ENCODE measurements around the gene FAM13A.
A peak's percentile ranks its signal among the peaks of the same experiment; 100 is the strongest.

FAM13A gene

GRCh38 chr4:88761861-88762523 is 295.0 kb downstream of the FAM13A start:
- DNase-seq = no peak

GRCh38 chr4:88761342-88761741 is 295.6 kb downstream of the FAM13A start:
- no peak for DNase-seq

GRCh38 chr4:88759895-88760290 is 297.1 kb downstream of the FAM13A start:
- DNase-seq = no peak

DNA sequence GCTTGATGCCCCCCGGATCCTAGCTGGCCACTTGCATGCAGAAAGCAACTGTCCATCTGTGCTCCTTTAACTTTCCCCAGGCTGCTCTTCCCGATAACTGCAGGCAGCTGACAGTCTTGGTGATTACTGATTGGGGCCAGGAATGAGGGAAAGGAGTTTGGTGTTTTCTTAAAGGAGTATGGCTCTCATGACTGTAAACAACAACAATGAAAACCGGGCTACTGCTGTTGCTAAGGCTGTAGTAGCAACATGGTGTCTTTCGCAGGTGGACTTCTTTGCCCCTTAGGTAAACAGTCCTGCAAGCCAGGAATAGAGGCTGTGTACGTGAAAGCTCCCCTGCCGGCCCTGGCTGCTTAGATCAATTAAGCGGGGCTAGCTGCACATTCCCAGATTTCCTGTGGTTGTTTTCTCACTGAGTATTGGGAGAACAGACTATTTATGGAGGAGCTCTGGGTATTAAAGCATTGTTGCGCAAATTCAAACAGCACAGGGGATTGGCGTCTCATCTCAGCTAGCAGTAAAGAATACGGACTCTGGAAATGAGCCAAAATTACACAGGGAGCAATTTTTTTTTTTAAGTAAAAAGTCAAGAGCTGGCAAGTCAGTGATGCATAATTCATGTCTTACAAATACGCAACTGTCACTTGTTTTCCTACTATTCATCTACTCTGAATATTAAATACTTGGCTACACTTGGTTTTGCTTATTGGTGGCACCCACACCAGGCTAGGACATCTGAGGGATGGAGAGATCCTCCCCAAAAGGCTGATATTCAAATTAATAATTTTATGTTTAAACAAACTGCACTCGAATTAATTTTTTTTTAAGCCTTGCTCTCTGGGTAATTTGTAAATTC is 297.7 kb downstream of the FAM13A start:
- DNase-seq = peak; percentile 53

GRCh38 chr4:88758264-88758663 is 298.7 kb downstream of the FAM13A start:
- no peak for DNase-seq

DNA sequence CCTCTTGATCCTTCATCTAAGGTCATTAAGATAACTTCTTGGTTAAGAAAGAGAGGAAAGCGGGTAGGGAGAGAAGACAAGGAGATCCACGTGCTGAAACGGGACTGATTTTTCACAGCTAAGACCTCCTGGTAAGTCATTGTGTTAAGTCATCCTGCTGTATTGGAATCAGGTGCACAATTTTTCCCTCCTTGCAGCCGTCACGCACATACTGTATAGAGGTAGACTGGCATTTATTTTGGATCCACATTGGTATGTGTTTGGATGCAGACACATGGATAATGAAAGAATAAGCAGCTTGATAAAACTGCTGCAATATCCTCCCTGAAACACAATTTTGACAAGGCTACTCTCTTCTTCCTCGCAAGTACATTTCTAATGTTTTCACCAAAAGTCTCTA is 299.2 kb downstream of the FAM13A start:
- DNase-seq = no peak

- peak; percentile 5 for DNase-seq
Observed at GRCh38 chr4:88757067-88757466, 299.9 kb downstream of the FAM13A start.

DNA sequence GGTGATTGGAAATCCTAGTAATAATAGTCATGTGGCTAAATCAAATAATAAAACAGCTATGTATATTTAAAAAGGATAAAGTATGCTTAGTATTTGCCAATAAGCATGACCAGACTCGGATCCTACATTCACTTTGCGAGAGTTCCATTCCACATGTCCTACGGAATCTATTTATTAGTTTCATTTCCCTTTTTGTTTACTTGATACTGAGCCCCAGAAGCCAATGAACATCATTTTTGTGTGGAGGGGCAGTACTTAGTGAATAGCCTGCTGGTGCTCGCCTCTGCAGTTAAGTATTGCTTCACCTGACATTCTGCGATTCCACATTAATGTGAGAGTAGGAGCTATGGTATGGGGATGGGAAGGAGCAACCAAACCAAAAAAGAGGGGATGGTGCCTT is 300.8 kb downstream of the FAM13A start:
- no peak for DNase-seq

- no peak for DNase-seq
Observed at GRCh38 chr4:88755454-88755853, 301.5 kb downstream of the FAM13A start.

GRCh38 chr4:88754796-88755195 is 302.2 kb downstream of the FAM13A start:
- no peak for DNase-seq

DNA sequence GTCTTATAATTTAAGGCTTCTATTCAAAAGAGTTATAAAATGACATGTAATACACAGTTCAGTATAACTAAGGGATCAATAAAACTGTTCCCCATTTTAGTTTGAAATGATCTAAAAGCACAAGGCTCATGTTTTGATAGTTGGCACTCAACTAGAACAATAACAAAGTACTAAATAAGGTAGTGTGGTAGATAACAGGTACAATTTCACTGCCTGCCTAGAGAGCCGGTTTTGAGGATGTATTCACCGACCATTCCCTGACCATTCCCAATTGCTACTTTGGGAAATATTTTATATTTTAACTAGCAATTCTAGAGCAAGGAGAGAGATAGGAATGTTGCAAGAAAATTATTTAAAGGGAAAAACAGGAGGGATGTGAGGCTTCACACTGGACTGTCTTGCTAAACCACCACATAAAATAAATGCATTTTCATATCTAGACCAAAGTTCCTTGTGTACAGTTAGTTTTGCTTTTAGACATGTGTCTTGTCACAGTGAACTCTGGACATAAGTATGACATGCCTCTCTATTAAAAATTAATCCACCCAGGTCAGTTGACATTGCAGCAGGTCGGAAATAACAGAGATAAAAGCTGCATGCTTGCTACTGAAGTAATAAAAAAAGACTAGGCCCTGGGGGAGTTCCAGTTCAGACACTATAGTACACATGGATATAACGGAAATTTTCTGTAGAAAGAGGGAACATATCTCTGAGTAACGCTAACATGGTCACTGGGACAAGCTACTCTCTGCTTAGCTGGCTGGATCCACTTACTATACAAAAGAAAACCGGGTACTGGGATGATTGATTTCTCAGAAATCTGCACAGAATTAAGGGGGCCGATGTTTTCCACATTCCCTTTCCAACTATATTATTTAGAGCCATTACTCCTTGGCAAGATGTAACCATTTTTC is 303.1 kb downstream of the FAM13A start:
- no peak for DNase-seq

DNA sequence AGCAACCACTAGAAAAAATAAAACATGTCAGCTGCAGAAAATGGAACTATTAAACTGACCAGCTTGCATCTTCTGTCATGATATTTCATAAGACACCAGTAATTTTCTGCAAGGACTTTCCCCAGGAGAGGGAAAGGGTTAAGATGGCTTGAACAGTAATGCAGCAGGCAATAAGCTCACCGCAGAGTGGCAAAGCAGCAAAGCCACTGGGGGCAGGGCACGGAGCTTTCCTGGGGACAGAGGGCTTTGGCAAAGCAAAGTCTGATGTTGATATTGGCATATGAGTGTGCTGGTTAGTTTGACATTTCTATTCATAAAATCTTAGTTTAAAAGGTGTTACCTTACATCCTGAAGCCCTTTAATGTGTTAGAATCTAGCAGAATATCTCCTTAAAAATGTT is 304.2 kb downstream of the FAM13A start:
- no peak for DNase-seq

- DNase-seq = no peak
Observed at GRCh38 chr4:88752076-88752463, 304.9 kb downstream of the FAM13A start.

DNA sequence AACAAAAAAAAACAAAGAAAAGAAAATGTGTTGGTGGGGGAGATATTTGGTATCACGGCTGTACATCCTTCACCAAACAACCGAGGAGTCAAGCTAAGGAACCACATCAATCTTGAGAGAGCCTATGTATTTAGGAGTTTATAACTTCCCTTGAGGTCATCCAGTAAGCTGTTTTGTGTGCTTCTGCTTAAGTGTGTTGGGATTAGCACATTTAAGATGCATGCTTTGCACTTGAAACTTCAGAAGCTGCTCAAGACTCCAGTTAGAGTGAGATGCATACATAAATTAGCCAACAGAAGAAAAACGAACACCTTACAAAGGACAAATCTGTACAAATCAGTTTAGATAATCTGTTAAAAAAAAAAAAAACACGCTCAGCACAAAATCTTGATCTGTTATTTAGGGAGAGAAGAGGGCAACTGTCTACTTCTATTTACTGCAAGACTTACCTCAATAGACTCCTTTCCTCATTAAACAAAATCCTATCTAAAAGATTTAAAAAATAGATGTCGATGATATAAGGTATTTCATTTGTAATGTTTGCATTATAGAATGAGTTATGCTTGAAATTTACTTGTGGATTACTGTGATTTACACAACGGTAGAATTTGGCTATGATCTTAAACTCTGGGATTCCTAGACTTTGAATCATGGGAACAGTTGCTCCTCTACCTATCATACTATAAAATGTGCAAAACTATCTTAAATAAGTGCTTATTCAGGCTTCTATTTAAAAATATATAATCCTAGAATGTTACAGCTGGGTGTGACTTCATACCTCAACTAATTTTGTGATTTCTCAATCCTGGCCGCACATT is 305.5 kb downstream of the FAM13A start:
- DNase-seq = no peak

DNA sequence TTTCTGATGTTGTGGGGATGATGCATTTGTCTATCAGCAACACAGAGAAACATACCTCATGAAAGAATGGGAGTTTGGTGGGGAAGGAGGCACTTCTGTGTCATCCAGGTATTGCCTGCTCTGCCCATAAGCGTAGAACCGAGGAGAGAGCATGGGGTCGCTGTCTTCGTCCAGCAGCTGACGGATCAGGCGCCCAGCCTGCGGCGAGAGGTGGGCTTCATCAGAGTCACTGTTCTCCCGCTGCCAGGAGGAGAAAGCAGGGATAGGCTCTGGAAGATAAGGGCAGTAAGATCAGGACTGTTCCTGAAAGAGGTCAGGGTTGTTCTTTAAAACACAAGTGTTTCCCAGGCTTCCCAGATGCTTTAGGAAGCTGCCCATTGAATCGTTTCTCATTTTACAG is 306.6 kb downstream of the FAM13A start:
- no peak for DNase-seq

DNA sequence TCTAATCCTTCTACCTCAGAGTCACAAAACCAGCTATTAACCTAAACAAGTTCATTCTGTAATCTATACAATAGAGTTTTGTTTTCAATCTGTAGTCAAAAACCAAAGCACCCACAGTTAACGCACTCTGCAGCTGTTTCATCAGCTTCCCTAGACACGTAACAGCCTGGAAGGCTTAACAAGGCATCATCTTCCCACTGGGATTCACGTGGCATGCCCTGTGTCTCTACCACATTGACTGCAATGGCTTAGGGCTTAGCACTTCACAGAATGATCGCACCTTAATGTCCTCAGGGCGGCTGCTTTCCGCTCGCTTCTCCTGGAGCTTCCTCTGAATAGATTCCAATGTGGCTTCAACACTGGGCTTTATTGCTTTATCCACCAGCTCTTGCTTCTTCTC is 309.6 kb downstream of the FAM13A start:
- DNase-seq = no peak

DNA sequence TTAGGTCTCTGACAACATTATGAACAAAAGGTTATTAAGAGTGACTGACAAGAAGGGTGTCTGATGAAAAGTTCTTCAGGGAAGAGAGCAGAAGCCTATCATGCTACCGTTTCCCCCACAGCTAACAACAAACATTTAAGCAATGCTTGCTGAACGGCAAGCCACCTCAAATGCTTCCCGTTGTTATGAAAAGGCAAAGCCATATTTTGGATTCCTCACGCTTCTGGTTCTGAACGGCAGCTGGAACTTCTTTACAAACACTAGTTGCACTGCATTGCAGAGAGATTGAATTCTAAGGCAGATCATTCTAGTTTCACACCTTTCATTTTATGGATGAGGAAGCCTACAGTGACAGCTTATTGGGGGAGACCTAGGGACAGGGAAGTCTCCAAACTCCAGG is 310.8 kb downstream of the FAM13A start:
- no peak for DNase-seq

DNA sequence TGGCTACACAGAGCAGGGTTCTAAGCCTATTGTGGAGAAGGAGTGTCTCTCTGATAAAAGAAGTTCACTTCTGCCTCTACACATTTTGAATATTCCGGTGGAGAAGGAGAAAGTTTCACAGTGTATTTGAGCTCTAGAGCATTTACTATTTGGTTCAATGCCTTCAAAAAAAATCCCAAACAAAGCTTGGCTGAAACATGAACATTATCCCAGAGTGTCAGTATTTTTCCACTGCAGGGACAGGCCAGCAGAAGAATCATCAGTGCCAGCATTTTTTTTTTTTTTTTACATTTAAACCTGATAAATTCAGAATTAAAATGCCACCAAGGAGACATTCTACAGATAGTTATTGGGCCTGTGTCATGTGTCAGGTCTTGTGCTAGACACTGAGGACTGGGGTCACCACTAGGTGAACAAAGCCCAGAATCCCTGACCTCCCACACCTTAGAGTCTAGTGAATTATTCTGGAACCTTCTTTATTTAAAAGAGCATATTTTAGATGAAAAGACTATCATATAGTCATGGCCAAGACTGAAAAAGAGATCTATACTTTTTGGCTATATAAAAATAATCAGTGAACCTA is 311.3 kb downstream of the FAM13A start:
- DNase-seq = no peak

- no peak for DNase-seq
Observed at GRCh38 chr4:88745175-88745574, 311.8 kb downstream of the FAM13A start.

- no peak for DNase-seq
Observed at GRCh38 chr4:88744609-88745008, 312.4 kb downstream of the FAM13A start.

DNA sequence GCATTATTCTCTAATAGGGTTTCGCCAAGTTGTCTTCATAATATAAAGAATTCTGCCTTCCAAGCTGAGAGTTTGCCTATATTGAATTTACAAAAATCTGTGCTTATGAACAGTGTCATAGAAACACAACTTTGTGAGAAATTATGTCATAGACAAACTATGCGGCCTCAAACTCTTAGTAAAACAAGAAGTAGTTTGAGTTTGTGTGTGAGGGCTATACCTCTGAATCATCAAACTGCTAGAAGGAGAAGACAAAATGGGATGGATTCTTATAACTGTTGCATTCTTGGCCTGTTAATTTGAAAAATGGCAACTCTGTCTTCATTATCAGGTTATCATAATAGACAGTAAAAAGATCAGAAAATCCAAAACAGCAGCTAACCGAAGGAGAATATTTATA is 313.3 kb downstream of the FAM13A start:
- DNase-seq = peak; percentile 46

- no peak for DNase-seq
Observed at GRCh38 chr4:88742561-88742960, 314.4 kb downstream of the FAM13A start.

All from HCEC 1CT (cell line).